ENCODE results near the gene ZFP69.

DNA sequence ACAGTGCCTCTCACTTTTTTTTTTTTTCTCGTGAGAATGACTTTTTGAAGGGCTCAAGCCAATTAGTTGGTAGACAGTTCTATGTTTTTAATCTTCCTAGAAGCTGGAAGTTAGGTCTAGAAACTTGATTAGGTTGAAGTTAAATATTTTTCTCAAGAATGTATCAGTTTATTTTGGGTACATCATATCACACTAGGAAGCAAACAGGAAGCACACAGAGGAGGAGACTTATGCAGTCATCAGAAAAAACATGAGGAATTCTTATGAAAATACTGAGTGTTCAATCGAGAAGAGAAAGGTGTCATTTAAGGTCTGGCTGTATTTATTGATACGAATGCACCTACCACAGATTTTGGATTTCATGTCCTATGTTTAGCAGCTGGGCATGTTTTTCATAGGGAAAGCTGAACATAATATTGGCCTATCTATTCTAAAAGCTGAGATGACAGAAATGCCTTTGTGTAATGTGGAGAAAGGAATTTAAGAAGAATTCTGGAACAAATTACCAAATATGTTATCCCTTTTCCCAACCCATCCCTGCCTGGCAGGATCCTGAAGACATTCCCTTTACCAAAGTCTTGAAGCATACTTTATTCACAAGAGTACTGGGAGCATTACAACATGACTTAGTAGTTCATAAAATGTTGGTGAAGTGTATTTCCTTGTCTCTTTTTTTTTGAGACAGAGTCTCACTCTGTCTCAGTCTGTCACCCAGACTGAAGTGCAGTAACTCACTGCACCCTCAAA, 44.3 kb upstream of the ZFP69 start:
- TF ChIP-seq, protein P1, sequence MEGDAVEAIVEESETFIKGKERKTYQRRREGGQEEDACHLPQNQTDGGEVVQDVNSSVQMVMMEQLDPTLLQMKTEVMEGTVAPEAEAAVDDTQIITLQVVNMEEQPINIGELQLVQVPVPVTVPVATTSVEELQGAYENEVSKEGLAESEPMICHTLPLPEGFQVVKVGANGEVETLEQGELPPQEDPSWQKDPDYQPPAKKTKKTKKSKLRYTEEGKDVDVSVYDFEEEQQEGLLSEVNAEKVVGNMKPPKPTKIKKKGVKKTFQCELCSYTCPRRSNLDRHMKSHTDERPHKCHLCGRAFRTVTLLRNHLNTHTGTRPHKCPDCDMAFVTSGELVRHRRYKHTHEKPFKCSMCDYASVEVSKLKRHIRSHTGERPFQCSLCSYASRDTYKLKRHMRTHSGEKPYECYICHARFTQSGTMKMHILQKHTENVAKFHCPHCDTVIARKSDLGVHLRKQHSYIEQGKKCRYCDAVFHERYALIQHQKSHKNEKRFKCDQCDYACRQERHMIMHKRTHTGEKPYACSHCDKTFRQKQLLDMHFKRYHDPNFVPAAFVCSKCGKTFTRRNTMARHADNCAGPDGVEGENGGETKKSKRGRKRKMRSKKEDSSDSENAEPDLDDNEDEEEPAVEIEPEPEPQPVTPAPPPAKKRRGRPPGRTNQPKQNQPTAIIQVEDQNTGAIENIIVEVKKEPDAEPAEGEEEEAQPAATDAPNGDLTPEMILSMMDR (IDR thresholded peaks at IDR 0.05; ENCODE audit: low read depth, low read length): no peak
- no peak for TF ChIP-seq EZH2phosphoT487 (IDR thresholded peaks at IDR 0.05; ENCODE audit: low read depth)
